LNCaP clone FGC (cell line): ENCODE measurements around the gene WIPF1.
"Not testable (repeated sequence)": the region's sequence is repeated elsewhere in the genome, so short reads cannot be mapped to it uniquely, and the experiment has no call there.

Experiments used
- DNase-seq: peaks from one replicate; pipeline ENCODE4 v3.0.0-alpha.2; 2011; ENCODE audit warnings: low read depth
- H3K4me3 ChIP-seq: 2 replicates; pipeline ENCODE4 v1.5.1; 2011; ENCODE audit warnings: mild to moderate bottlenecking, low read depth, low read length, control low read depth
- CTCF ChIP-seq: IDR thresholded peaks from 2 replicates; pipeline ENCODE4 v1.5.1; 2012; ENCODE audit warnings: mild to moderate bottlenecking; ENCODE audit not compliant: control insufficient read depth, insufficient read depth; ENCODE audit errors: extremely low read depth

WIPF1 gene

GRCh38 chr2:174555998-174556397, 41.6 kb downstream of the WIPF1 start:
- DNase-seq, result no peak
- no peak overlapping the region for H3K4me3 ChIP-seq
- no peak for TF ChIP-seq CTCF

- TF ChIP-seq CTCF, result no peak
- DNase-seq, result no peak
Measured at GRCh38 chr2:174554529-174555150, 43.0 kb downstream of the WIPF1 start.

GRCh38 chr2:174553811-174554493, 43.7 kb downstream of the WIPF1 start:
- no peak for TF ChIP-seq CTCF
- H3K4me3 ChIP-seq, result no peak overlapping the region
- no peak for DNase-seq

More at GRCh38 chr2:174554529-174555150, 43.0 kb downstream of the WIPF1 start:
- no peak overlapping the region for H3K4me3 ChIP-seq

- no peak overlapping the region for H3K4me3 ChIP-seq
- no peak for DNase-seq
- no peak for TF ChIP-seq CTCF
Measured at GRCh38 chr2:174552880-174553279, 44.7 kb downstream of the WIPF1 start.

GRCh38 chr2:174551697-174552096, 45.9 kb downstream of the WIPF1 start:
- no peak for TF ChIP-seq CTCF

GRCh38 chr2:174548646-174549045, 49.0 kb downstream of the WIPF1 start:
- not testable (repeated sequence) for DNase-seq

More at GRCh38 chr2:174551697-174552096, 45.9 kb downstream of the WIPF1 start:
- H3K4me3 ChIP-seq, result no peak overlapping the region
- DNase-seq, result no peak

GRCh38 chr2:174548021-174548420, 49.6 kb downstream of the WIPF1 start:
- H3K4me3 ChIP-seq, DNase-seq: not testable (repeated sequence)

More at GRCh38 chr2:174548646-174549045, 49.0 kb downstream of the WIPF1 start:
- not testable (repeated sequence) for H3K4me3 ChIP-seq
